ENCODE data around the gene CD1E.

CD1E gene

DNA sequence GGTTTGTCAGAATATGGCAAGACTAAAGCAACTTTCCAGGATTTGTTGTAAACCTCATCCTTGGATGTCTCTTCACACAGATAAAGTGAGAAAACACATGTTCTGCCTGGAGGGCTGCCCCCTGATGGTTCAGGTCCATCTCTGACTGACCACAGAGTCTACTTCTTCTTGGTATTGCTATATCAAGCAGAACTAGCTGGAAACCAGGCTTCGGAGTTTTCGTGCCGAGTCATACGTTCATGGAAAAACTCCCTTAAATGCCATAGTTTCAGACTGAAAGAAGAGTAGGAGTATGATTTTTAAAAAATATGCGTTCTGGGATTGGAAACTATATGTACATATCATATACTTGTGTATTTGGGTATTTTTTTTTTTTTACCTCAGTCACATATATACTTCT lies 39.8 kb downstream of the CD1E start:
- DNase-seq (ENCODE audit: low spot score): no peak
- TF ChIP-seq, protein P1, sequence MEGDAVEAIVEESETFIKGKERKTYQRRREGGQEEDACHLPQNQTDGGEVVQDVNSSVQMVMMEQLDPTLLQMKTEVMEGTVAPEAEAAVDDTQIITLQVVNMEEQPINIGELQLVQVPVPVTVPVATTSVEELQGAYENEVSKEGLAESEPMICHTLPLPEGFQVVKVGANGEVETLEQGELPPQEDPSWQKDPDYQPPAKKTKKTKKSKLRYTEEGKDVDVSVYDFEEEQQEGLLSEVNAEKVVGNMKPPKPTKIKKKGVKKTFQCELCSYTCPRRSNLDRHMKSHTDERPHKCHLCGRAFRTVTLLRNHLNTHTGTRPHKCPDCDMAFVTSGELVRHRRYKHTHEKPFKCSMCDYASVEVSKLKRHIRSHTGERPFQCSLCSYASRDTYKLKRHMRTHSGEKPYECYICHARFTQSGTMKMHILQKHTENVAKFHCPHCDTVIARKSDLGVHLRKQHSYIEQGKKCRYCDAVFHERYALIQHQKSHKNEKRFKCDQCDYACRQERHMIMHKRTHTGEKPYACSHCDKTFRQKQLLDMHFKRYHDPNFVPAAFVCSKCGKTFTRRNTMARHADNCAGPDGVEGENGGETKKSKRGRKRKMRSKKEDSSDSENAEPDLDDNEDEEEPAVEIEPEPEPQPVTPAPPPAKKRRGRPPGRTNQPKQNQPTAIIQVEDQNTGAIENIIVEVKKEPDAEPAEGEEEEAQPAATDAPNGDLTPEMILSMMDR (IDR thresholded peaks at IDR 0.05; ENCODE audit: extremely low read depth, missing control alignments): no peak

DNA sequence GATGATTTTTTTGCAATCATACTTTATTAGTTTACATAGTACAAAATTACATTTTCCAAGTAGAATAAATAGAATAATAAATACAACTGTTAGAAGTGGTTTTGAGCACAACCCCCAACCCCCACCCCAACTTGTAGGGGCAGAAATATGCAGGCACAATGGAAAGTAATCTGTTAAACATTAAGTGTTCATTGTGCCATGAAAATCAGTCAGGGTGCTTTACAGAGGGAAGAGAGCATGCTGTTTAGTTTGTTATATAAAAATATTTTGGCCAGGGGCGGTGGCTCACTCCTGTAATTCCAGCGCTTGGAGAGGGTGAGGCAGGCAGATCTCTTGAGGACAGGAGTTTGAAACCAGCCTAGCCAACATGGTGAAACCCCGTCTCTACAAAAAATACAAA lies 43.0 kb downstream of the CD1E start:
- no peak for DNase-seq (ENCODE audit: low spot score)
- TF ChIP-seq, protein P1 (IDR thresholded peaks at IDR 0.05; ENCODE audit: extremely low read depth, missing control alignments): no peak

GRCh38 chr1:158398818-158399514 lies 45.3 kb downstream of the CD1E start, which contains the start of gene OR10T2:
Gene OR10T2 (minus strand): TSS chr1:158399466. CDS start chr1:158399466, 0 bp downstream.
- TF ChIP-seq, protein P1 (IDR thresholded peaks at IDR 0.05; ENCODE audit: extremely low read depth, missing control alignments): no peak
- no peak for DNase-seq (ENCODE audit: low spot score)

- TF ChIP-seq, protein P1 (IDR thresholded peaks at IDR 0.05; ENCODE audit: extremely low read depth, missing control alignments): no peak
- DNase-seq (ENCODE audit: low spot score): no peak
Measured at GRCh38 chr1:158400871-158401270, 47.2 kb downstream of the CD1E start.

- TF ChIP-seq, protein P1 (IDR thresholded peaks at IDR 0.05; ENCODE audit: extremely low read depth, missing control alignments): no peak
- no peak for DNase-seq (ENCODE audit: low spot score)
Measured at GRCh38 chr1:158407092-158407491, 53.4 kb downstream of the CD1E start.

Measured in GM20000 (cell line).